Measurements from ENCODE around the gene ZNF540. TPM values are rescaled to one million over a fixed set of nuclear protein-coding genes. Genes with fewer than 3 reads are reported as not detected.

ZNF540 gene
- polyA plus RNA-seq, 1 donor (not counting 4 experiments of a cell fraction or from before 2014, with no cell fraction given) = 0.35 TPM

- no peak overlapping the region for H3K27ac ChIP-seq (ENCODE audit: control insufficient read depth, insufficient read depth, low read length)
- no peaks in the 10 kb centered on the region for H3K79me2 ChIP-seq (ENCODE audit: control insufficient read depth, insufficient read depth, low read length)
- no peaks in the 10 kb centered on the region for H4K20me1 ChIP-seq (ENCODE audit: control insufficient read depth, extremely low read depth, insufficient read depth, low read length)
- H3K4me3 ChIP-seq (ENCODE audit: control insufficient read depth in 2 of 3, extremely low read depth in 1 of 3, insufficient read depth in 2 of 3, low read depth in 1 of 3, low read length in 3 of 3) = no peak overlapping the region
- H3K9ac ChIP-seq (ENCODE audit: control insufficient read depth, extremely low read depth, insufficient read depth, low read length) = no peak overlapping the region
- FAIRE-seq (no peak), DNase-seq (ENCODE audit: low read depth, low spot score) (no peak)
- H3K36me3 ChIP-seq (ENCODE audit: control insufficient read depth in 2 of 2, extremely low read depth in 1 of 2, insufficient read depth in 2 of 2, low read length in 2 of 2) = peaks cover 0 to 1% of the 10 kb centered on the region in 2 experiments
- no peak overlapping the region for H3K4me2 ChIP-seq (ENCODE audit: control insufficient read depth, extremely low read depth, insufficient read depth, low read depth, low read length)
- TF ChIP-seq EZH2 (IDR thresholded peaks at IDR 0.05; ENCODE audit: low read length) = no peak
- no peaks in the 10 kb centered on the region for H3K4me1 ChIP-seq (ENCODE audit: control insufficient read depth, extremely low read depth, insufficient read depth, low read length)
- no peaks in the 10 kb centered on the region for H3K9me1 ChIP-seq (ENCODE audit: control insufficient read depth, extremely low read depth, insufficient read depth, low read length)
- H3K9me3 ChIP-seq (ENCODE audit: control insufficient read depth, low read depth, low read length) = peaks cover 33% of the 10 kb centered on the region
- dilution Hi-C loops (cut with MboI; ENCODE audit: extremely low pct_ligation_motif_present, low sequenced_read_pairs) = no loop called here
- H3K27me3 ChIP-seq (ENCODE audit: control insufficient read depth, extremely low read depth, insufficient read depth, low read length) = no peaks in the 10 kb centered on the region
- no peak overlapping the region for H2AFZ ChIP-seq (ENCODE audit: control insufficient read depth, low read length)
Measured at GRCh38 chr19:37563518-37563917, 31.2 kb upstream of the ZNF540 start.

- dilution Hi-C loops (cut with MboI; ENCODE audit: extremely low pct_ligation_motif_present, low sequenced_read_pairs) = no loop called here
- FAIRE-seq = no peak
- Histone ChIP-seq H3K4me3 (ENCODE audit: control insufficient read depth in 2 of 3, extremely low read depth in 1 of 3, insufficient read depth in 2 of 3, low read depth in 1 of 3, low read length in 3 of 3) (no peak overlapping the region), H3K27me3 (ENCODE audit: control insufficient read depth, extremely low read depth, insufficient read depth, low read length) (no peaks in the 10 kb centered on the region), H3K4me1 (ENCODE audit: control insufficient read depth, extremely low read depth, insufficient read depth, low read length) (no peaks in the 10 kb centered on the region), H3K9me3 (ENCODE audit: control insufficient read depth, low read depth, low read length) (peaks cover 35% of the 10 kb centered on the region), H3K27ac (ENCODE audit: control insufficient read depth, insufficient read depth, low read length) (no peak overlapping the region), H2AFZ (ENCODE audit: control insufficient read depth, low read length) (no peak overlapping the region), H3K9me1 (ENCODE audit: control insufficient read depth, extremely low read depth, insufficient read depth, low read length) (no peaks in the 10 kb centered on the region), H3K79me2 (ENCODE audit: control insufficient read depth, insufficient read depth, low read length) (no peaks in the 10 kb centered on the region), H3K9ac (ENCODE audit: control insufficient read depth, extremely low read depth, insufficient read depth, low read length) (no peak overlapping the region), H3K4me2 (ENCODE audit: control insufficient read depth, extremely low read depth, insufficient read depth, low read depth, low read length) (no peak overlapping the region), H3K36me3 (ENCODE audit: control insufficient read depth in 2 of 2, extremely low read depth in 1 of 2, insufficient read depth in 2 of 2, low read length in 2 of 2) (peaks cover 0 to 1% of the 10 kb centered on the region in 2 experiments), H4K20me1 (ENCODE audit: control insufficient read depth, extremely low read depth, insufficient read depth, low read length) (no peaks in the 10 kb centered on the region)
- TF ChIP-seq EZH2 (IDR thresholded peaks at IDR 0.05; ENCODE audit: low read length) (no peak), CTCF (optimal IDR thresholded peaks at IDR 0.05 in 1 of 3, IDR thresholded peaks at IDR 0.05 in 1 of 3, conservative IDR thresholded peaks at IDR 0.05 in 1 of 3; ENCODE audit: extremely low read depth in 1 of 3, insufficient read depth in 2 of 3, low read length in 3 of 3) (no peak)
- no peak for DNase-seq (ENCODE audit: low read depth, low spot score)
Measured at GRCh38 chr19:37564624-37565369, 29.9 kb upstream of the ZNF540 start.

DNA sequence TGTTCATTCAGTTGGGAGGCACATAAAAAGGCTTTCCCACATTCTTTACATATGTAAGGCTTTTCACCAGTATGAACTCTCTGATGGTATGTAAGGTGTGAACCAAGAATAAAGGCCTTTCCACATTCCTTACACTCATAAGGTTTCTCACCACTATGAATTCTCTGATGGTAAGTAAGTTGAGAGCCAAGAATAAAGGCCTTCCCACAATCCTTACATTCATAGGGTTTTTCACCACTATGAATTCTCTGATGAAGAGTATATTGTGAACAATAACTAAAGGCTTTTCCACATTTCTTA lies 29.4 kb upstream of the ZNF540 start:
- TF ChIP-seq CTCF (optimal IDR thresholded peaks at IDR 0.05 in 1 of 3, IDR thresholded peaks at IDR 0.05 in 1 of 3, conservative IDR thresholded peaks at IDR 0.05 in 1 of 3; ENCODE audit: extremely low read depth in 1 of 3, insufficient read depth in 2 of 3, low read length in 3 of 3) (no peak), EZH2 (IDR thresholded peaks at IDR 0.05; ENCODE audit: low read length) (no peak)
- Histone ChIP-seq H3K27me3 (ENCODE audit: control insufficient read depth, extremely low read depth, insufficient read depth, low read length) (no peaks in the 10 kb centered on the region), H4K20me1 (ENCODE audit: control insufficient read depth, extremely low read depth, insufficient read depth, low read length) (no peaks in the 10 kb centered on the region), H3K4me1 (ENCODE audit: control insufficient read depth, extremely low read depth, insufficient read depth, low read length) (no peaks in the 10 kb centered on the region), H3K9ac (ENCODE audit: control insufficient read depth, extremely low read depth, insufficient read depth, low read length) (no peak overlapping the region), H3K9me3 (ENCODE audit: control insufficient read depth, low read depth, low read length) (peaks cover 39% of the 10 kb centered on the region), H3K9me1 (ENCODE audit: control insufficient read depth, extremely low read depth, insufficient read depth, low read length) (no peaks in the 10 kb centered on the region), H3K27ac (ENCODE audit: control insufficient read depth, insufficient read depth, low read length) (no peak overlapping the region), H3K79me2 (ENCODE audit: control insufficient read depth, insufficient read depth, low read length) (no peaks in the 10 kb centered on the region), H2AFZ (ENCODE audit: control insufficient read depth, low read length) (no peak overlapping the region), H3K4me3 (ENCODE audit: control insufficient read depth in 2 of 3, extremely low read depth in 1 of 3, insufficient read depth in 2 of 3, low read depth in 1 of 3, low read length in 3 of 3) (no peak overlapping the region), H3K4me2 (ENCODE audit: control insufficient read depth, extremely low read depth, insufficient read depth, low read depth, low read length) (no peak overlapping the region), H3K36me3 (ENCODE audit: control insufficient read depth in 2 of 2, extremely low read depth in 1 of 2, insufficient read depth in 2 of 2, low read length in 2 of 2) (peaks cover 0 to 1% of the 10 kb centered on the region in 2 experiments)
- DNase-seq (ENCODE audit: low read depth, low spot score) = no peak
- FAIRE-seq = no peak
- dilution Hi-C loops (cut with MboI; ENCODE audit: extremely low pct_ligation_motif_present, low sequenced_read_pairs) = no loop called here

Measured in keratinocyte (primary cell).